GM18517 (cell line): ENCODE results near the gene TOMM22.

Source experiments
- ATAC-seq: cut with Tn5 transposase; IDR thresholded peaks from one replicate; pipeline ENCODE4 v1.9.1; 2021; ENCODE audit warnings: mild to moderate bottlenecking, moderate library complexity; ENCODE audit not compliant: unreplicated experiment

Gene TOMM22

DNA sequence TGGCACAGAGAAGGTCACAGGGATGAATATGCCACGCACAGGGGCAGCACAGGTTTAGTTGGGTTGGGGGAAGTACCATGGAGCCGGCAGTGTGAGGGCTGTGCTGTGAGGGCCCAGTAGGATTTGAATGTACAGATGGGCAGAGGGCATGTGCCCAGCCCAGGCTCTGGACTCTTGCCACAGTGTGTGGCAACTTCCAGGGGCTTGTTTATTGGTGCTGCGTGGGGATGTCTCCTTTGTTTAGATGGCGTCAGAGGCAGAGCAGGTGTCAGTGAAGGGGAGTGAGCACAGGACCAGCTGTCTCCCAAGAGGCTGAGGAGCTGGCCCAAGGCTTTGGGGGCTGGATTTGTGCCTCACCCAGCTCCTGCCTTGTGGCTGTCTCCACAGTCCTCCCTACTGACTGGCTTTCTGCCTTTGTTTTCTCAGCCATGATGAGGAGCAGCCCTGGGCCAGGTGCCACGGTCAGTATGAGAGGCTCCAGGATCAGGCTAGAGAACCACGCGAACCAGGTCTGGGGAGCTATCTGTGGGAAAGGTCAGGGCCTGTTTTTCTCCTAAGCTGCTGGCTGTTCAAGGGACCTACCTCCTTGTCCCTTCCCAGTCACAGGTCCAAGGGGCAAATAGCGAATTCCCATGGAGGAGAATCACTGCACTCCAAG lies 52.1 kb downstream of the TOMM22 start:
- ATAC-seq: no peak

DNA sequence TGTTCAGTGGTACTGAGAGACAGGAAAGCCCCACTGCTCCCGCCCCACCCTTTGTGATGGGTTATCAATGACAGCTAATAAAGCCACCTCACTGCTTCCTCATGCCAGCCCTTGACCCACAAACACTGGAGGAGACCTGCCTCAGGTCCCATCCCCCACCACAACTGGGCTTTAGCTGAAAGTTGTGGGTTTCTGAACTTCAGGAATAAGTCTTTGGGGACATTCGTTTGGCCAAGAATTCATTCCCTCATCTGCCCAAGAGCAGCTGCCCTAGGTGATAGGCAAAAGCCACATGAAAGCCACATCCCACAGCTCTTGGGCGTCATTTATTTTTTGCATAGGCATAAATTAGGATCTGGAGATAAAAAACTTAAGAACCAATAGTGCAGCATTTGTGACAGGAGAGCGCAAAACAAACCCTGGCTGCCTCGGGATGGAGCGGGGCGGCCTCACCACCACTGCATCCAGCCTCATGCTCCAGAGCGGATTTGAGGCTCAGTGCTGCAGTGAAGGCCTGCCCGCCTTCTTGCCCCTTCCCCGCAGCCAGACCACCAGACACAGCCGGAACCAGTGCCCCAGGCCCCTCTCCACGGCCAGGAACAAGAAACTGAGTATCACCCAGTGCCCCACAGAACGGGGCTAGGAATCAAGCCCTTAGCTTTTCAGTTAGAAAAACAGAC lies 52.8 kb downstream of the TOMM22 start:
- ATAC-seq: no peak
